Testis (tissue), 2 donors: ENCODE measurements around the gene GBX1.

ENCODE experiments used
- CTCF ChIP-seq, 3 experiments: fragments of 450-650 bp in 2 of 3; fragments of 200-600 bp in 1 of 3; sonication (generic) in 1 of 3; IDR thresholded peaks; one replicate each; pipeline ENCODE4 v1.5.1; 2016 to 2019; ENCODE audit warnings: antibody characterized with exemption in 3 of 3, mild to moderate bottlenecking in 2 of 3, moderate library complexity in 1 of 3
- POLR2A ChIP-seq: fragments of 450-650 bp; IDR thresholded peaks from one replicate; pipeline ENCODE4 v1.6.1; 2017; ENCODE audit warnings: antibody characterized with exemption, mild to moderate bottlenecking, moderate library complexity

DNA sequence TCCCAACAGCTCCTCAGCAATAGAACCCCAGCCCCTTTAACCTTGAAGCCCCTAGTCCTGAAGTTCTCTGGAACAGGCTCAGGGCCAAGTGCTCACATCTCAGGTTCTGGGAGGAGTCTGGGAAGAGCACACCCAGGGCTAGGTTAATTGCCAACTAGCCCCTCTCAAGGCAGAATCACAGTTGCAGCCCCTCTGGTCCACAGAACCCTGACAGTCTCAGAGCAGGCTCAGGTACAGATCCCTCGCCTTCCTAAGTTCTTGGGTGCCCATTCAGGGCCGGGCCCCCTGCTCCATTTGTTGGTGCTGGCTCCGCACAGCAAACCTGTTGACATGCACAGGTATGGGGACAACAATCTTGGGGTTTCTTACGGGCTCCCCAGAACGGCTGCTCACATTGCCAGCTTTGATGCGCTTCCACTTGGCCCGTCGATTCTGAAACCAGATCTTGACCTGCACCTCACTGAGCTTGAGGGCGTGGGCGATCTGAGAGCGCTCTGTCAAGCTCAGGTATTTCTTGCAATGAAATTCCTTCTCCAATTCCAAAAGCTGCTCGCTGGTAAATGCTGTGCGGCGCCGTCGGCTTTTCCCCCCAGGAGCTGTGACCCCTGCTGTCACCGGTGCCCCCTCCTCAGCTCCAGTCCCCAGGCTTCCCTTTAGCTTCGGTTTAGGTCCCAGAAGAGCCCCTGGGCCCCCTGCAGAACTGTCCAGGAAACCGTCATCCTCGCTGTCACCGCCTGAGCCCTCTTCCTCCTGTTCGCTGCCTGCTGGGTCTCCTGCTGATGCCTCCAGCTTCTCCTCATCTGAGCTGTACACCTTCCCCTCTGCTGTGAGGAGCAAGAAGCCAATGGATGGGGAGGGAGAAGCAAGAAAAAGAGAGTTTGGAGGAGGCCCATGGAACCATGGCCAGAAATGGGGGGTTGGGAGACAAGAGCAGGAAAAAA, 18.9 kb downstream of the GBX1 start:
- TF ChIP-seq CTCF (IDR thresholded peaks at IDR 0.05) (no peak), POLR2A (no peak)
